H9 (cell line): ENCODE measurements around the gene GALNT10. TPM values are rescaled to one million over a fixed set of nuclear protein-coding genes. Genes with fewer than 3 reads are reported as not detected.

ENCODE experiments used
- DNase-seq: peaks from one replicate; pipeline ENCODE4 v3.0.0-alpha.2; 2017
- H2AFZ ChIP-seq: one replicate; pipeline ENCODE4 v1.6.1; 2013; ENCODE audit warnings: mild to moderate bottlenecking, low read length, control low read depth, moderate library complexity
- H2AK5ac ChIP-seq: 2 replicates; pipeline ENCODE4 v1.6.1; 2013; ENCODE audit warnings: low read length, control low read depth, mixed read lengths; ENCODE audit not compliant: insufficient read length
- H2BK120ac ChIP-seq: one replicate; pipeline ENCODE4 v1.6.1; 2013; ENCODE audit warnings: low read depth, mild to moderate bottlenecking, low read length, control low read depth, inconsistent platforms; ENCODE audit not compliant: poor library complexity, severe bottlenecking
- H2BK12ac ChIP-seq: 2 replicates; pipeline ENCODE4 v1.6.1; 2013; ENCODE audit warnings: low read length, control low read depth, mixed read lengths, low read depth; ENCODE audit not compliant: insufficient read length
- H2BK15ac ChIP-seq: 2 replicates; pipeline ENCODE4 v1.6.1; 2013; ENCODE audit warnings: low read depth, low read length, control low read depth
- H2BK20ac ChIP-seq: one replicate; pipeline ENCODE4 v1.6.1; 2013; ENCODE audit warnings: low read depth, mild to moderate bottlenecking, low read length, control low read depth, inconsistent platforms; ENCODE audit not compliant: poor library complexity, severe bottlenecking
- H2BK5ac ChIP-seq: 2 replicates; pipeline ENCODE4 v1.6.1; 2013; ENCODE audit warnings: low read length, control low read depth, mixed read lengths; ENCODE audit not compliant: insufficient read length
- H3K14ac ChIP-seq: 2 replicates; pipeline ENCODE4 v1.6.1; 2013; ENCODE audit warnings: low read length, control low read depth; ENCODE audit not compliant: insufficient read depth
- H3K18ac ChIP-seq: 2 replicates; pipeline ENCODE4 v1.6.1; 2013; ENCODE audit warnings: low read depth, mild to moderate bottlenecking, mixed read lengths, low read length, control low read depth; ENCODE audit not compliant: insufficient read length
- H3K23ac ChIP-seq: 2 replicates; pipeline ENCODE4 v1.6.1; 2013; ENCODE audit warnings: low read length, control low read depth, mixed read lengths, low read depth; ENCODE audit not compliant: insufficient read length
- H3K23me2 ChIP-seq: 2 replicates; pipeline ENCODE4 v1.6.1; 2013; ENCODE audit warnings: low read depth, mild to moderate bottlenecking, mixed read lengths, low read length, control low read depth; ENCODE audit not compliant: insufficient read length, poor library complexity, severe bottlenecking
- H3K27ac ChIP-seq: 2 replicates; pipeline ENCODE4 v1.5.1; 2013; ENCODE audit warnings: low read length, control low read depth, mixed read lengths, low read depth; ENCODE audit not compliant: insufficient read length
- H3K27me3 ChIP-seq: 2 replicates; pipeline ENCODE4 v1.6.1; 2013; ENCODE audit warnings: low read length, control low read depth, inconsistent platforms; ENCODE audit not compliant: insufficient read depth
- H3K4ac ChIP-seq: 2 replicates; pipeline ENCODE4 v1.6.1; 2013; ENCODE audit warnings: low read depth, mild to moderate bottlenecking, control low read depth, inconsistent platforms, low read length, moderate library complexity
- H3K4me1 ChIP-seq: 2 replicates; pipeline ENCODE4 v1.6.1; 2013; ENCODE audit warnings: low read length, control low read depth, inconsistent platforms; ENCODE audit not compliant: insufficient read depth
- H3K4me2 ChIP-seq: 2 replicates; pipeline ENCODE4 v1.6.1; 2013; ENCODE audit warnings: low read length, control low read depth, mixed read lengths; ENCODE audit not compliant: insufficient read length, insufficient read depth
- H3K56ac ChIP-seq: 2 replicates; pipeline ENCODE4 v1.6.1; 2013; ENCODE audit warnings: low read depth, mild to moderate bottlenecking, mixed read lengths, low read length, control low read depth; ENCODE audit not compliant: insufficient read length
- H3K79me1 ChIP-seq: 2 replicates; pipeline ENCODE4 v1.6.1; 2013; ENCODE audit warnings: low read depth, mild to moderate bottlenecking, moderate library complexity, low read length, control low read depth, inconsistent platforms; ENCODE audit not compliant: insufficient read depth, poor library complexity, severe bottlenecking
- H3K79me2 ChIP-seq: 2 replicates; pipeline ENCODE4 v1.6.1; 2013; ENCODE audit warnings: low read length, control low read depth, inconsistent platforms; ENCODE audit not compliant: insufficient read depth
- H3K9ac ChIP-seq: 2 replicates; pipeline ENCODE4 v1.6.1; 2013; ENCODE audit warnings: low read length, control low read depth, mixed read lengths; ENCODE audit not compliant: insufficient read length; ENCODE audit errors: extremely low read depth
- H3K9me3 ChIP-seq: one replicate; pipeline ENCODE4 v1.6.1; 2013; ENCODE audit warnings: low read depth, low read length, inconsistent platforms; ENCODE audit not compliant: control insufficient read depth
- H3T11ph ChIP-seq: one replicate; pipeline ENCODE4 v1.6.1; 2013; ENCODE audit warnings: mild to moderate bottlenecking, low read length, control low read depth, inconsistent platforms
- H4K20me1 ChIP-seq: one replicate; pipeline ENCODE4 v1.6.1; 2013; ENCODE audit not compliant: control insufficient read depth, insufficient read length, insufficient read depth
- H4K5ac ChIP-seq: 2 replicates; pipeline ENCODE4 v1.6.1; 2013; ENCODE audit warnings: low read depth, mild to moderate bottlenecking, mixed read lengths, low read length, control low read depth; ENCODE audit not compliant: insufficient read length
- H4K8ac ChIP-seq: replicated peaks from 2 replicates; pipeline ENCODE4 v1.6.1; 2013; ENCODE audit warnings: low read length, control low read depth, mixed read lengths, low read depth; ENCODE audit not compliant: insufficient read length
- H4K91ac ChIP-seq: 2 replicates; pipeline ENCODE4 v1.6.1; 2013; ENCODE audit warnings: low read depth, mild to moderate bottlenecking, moderate library complexity, mixed read lengths, low read length, control low read depth; ENCODE audit not compliant: insufficient read length
- H3K27ac Mint-ChIP-seq, 3 experiments: 2 replicates in 2 of 3; 3 replicates in 1 of 3; pipeline ENCODE4 v1.8.0; 2020 to 2021; ENCODE audit warnings: mixed read lengths in 3 of 3, mild to moderate bottlenecking in 1 of 3, moderate library complexity in 1 of 3
- H3K27me3 Mint-ChIP-seq: 2 replicates; pipeline ENCODE4 v1.8.0; 2021; ENCODE audit warnings: low read depth, mild to moderate bottlenecking, moderate library complexity, mixed read lengths
- H3K36me3 Mint-ChIP-seq, 3 experiments: 2 replicates in 2 of 3; 3 replicates in 1 of 3; pipeline ENCODE4 v1.8.0; 2020 to 2021; ENCODE audit warnings: low read depth in 3 of 3, mixed read lengths in 3 of 3; ENCODE audit not compliant: insufficient read depth in 1 of 3
- H3K4me1 Mint-ChIP-seq, 2 experiments: 2 replicates each; pipeline ENCODE4 v1.8.0; 2020; ENCODE audit warnings: mixed read lengths in 2 of 2
- H3K4me3 Mint-ChIP-seq, 2 experiments: 2 replicates in 1 of 2; 3 replicates in 1 of 2; pipeline ENCODE4 v1.8.0; 2020 to 2021; ENCODE audit warnings: mild to moderate bottlenecking in 2 of 2, mixed read lengths in 2 of 2, moderate library complexity in 1 of 2
- H3K9me3 Mint-ChIP-seq, 2 experiments: 2 replicates in 1 of 2; 3 replicates in 1 of 2; pipeline ENCODE4 v1.8.0; 2020; ENCODE audit warnings: mild to moderate bottlenecking in 2 of 2, mixed read lengths in 2 of 2, moderate library complexity in 1 of 2
- WGBS: extraction: QIAGEN DNeasy Blood & Tissue Kit; methylation state at CpG from one replicate; pipeline ENCODE4 v1.1.7; 2013; ENCODE audit warnings: missing lambda C conversion rate, low lambda C conversion rate, mixed read lengths; ENCODE audit not compliant: insufficient read length; ENCODE audit errors: extremely low coverage; 5-methylcytosine and 5-hydroxymethylcytosine counted together
- total RNA-seq: library from RNA; stranded (reverse); gene quantifications from 2 replicates; pipeline ENCODE4 v1.2.1, GENCODE V29; 2021
- TF ChIP-seq, protein P1 (sequence below): fragments of 200-600 bp; sonication (generic); conservative IDR thresholded peaks from 3 replicates; pipeline ENCODE4 v1.8.0; 2021; ENCODE audit warnings: antibody characterized with exemption, mild to moderate bottlenecking

GALNT10 gene
- total RNA-seq, 1 experiment from 2014 or later = 15.4 TPM

DNA sequence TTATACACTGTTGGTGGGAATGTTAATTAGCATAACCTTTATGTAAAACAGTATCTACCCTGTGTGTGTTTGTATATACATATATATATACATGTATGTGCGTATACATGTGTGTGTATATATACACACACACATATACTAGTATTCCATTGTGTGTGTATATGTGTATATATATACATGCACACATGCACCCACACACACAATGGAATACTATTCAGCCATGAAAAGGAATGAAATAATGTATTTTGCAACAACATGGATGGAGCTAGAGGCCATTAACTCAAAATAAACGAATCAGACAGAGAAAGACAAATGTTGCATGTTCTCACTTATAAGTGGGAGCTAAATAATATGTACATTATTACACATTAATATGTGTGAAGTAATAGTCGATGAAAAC, 237.7 kb downstream of the GALNT10 start:
- no peak overlapping the region for H2AFZ ChIP-seq
- Mint-ChIP-seq H3K9me3 (peaks cover 2 to 8% of the 10 kb centered on the region in 2 experiments; a peak in 3 of 5 replicates), H3K4me1 (no peaks in the 10 kb centered on the region), H3K27me3 (no peaks in the 10 kb centered on the region; the same call in 1 of the 2 replicates), H3K4me3 (no peak overlapping the region), H3K36me3 (peaks cover 0 to 2% (median 0%) of the 10 kb centered on the region in 3 experiments; a peak in 1 of 7 replicates), H3K27ac (no peak overlapping the region)
- no peak overlapping the region for H3K4me2 ChIP-seq
- H3T11ph ChIP-seq = no peak overlapping the region
- WGBS = no CpG with 5 or more reads among the region's 3 CpGs
- H3K56ac ChIP-seq = no peak overlapping the region
- no peak overlapping the region for H3K23ac ChIP-seq
- no peak overlapping the region for H2BK120ac ChIP-seq
- H3K14ac ChIP-seq = no peak overlapping the region
- no peak overlapping the region for H2BK12ac ChIP-seq
- H3K79me2 ChIP-seq = no peaks in the 10 kb centered on the region
- H3K27me3 ChIP-seq = no peaks in the 10 kb centered on the region
- no peak overlapping the region for H4K8ac ChIP-seq
- H4K91ac ChIP-seq = no peak overlapping the region
- H3K27ac ChIP-seq = no peak overlapping the region
- no peak overlapping the region for H2BK20ac ChIP-seq
- H2BK15ac ChIP-seq = no peak overlapping the region
- H3K4ac ChIP-seq = no peak overlapping the region
- H2AK5ac ChIP-seq = no peak overlapping the region
- TF ChIP-seq, protein P1, sequence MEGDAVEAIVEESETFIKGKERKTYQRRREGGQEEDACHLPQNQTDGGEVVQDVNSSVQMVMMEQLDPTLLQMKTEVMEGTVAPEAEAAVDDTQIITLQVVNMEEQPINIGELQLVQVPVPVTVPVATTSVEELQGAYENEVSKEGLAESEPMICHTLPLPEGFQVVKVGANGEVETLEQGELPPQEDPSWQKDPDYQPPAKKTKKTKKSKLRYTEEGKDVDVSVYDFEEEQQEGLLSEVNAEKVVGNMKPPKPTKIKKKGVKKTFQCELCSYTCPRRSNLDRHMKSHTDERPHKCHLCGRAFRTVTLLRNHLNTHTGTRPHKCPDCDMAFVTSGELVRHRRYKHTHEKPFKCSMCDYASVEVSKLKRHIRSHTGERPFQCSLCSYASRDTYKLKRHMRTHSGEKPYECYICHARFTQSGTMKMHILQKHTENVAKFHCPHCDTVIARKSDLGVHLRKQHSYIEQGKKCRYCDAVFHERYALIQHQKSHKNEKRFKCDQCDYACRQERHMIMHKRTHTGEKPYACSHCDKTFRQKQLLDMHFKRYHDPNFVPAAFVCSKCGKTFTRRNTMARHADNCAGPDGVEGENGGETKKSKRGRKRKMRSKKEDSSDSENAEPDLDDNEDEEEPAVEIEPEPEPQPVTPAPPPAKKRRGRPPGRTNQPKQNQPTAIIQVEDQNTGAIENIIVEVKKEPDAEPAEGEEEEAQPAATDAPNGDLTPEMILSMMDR = no peak
- H3K18ac ChIP-seq = no peak overlapping the region
- H3K23me2 ChIP-seq = no peaks in the 10 kb centered on the region
- H2BK5ac ChIP-seq = no peak overlapping the region
- no peaks in the 10 kb centered on the region for H3K79me1 ChIP-seq
- H4K20me1 ChIP-seq = no peaks in the 10 kb centered on the region
- no peaks in the 10 kb centered on the region for H3K4me1 ChIP-seq
- no peak overlapping the region for H3K9ac ChIP-seq
- H4K5ac ChIP-seq = no peak overlapping the region
- no peak for DNase-seq
- H3K9me3 ChIP-seq = no peaks in the 10 kb centered on the region
